ENCODE measurements around the gene JARID2. TPM values are rescaled to one million over a fixed set of nuclear protein-coding genes. Genes with fewer than 3 reads are reported as not detected.

The JARID2 gene
- polyA plus RNA-seq, 1 experiment: 9.7 TPM

GRCh38 chr6:15460110-15460727, 214.3 kb downstream of the JARID2 start:
- ChIA-PET CTCF (no interaction called here), POLR2A (no interaction called here)
- no peak overlapping the region for H3K27ac ChIP-seq (ENCODE audit: low read depth, low read length)
- TF ChIP-seq CTCF (IDR thresholded peaks at IDR 0.05; ENCODE audit: low read depth, low read length): no peak
- DNase-seq (ENCODE audit: low read depth, low spot score): no peak
- H3K27me3 ChIP-seq (ENCODE audit: control insufficient read depth, insufficient read depth, low read length): no peaks in the 10 kb centered on the region
- H3K9me3 ChIP-seq (ENCODE audit: control insufficient read depth, insufficient read depth, low read length): no peaks in the 10 kb centered on the region
- H3K4me3 ChIP-seq (ENCODE audit: low read depth, low read length): no peak overlapping the region

GRCh38 chr6:15461127-15461944, 215.5 kb downstream of the JARID2 start:
- POLR2A ChIA-PET: no interaction called here
- Histone ChIP-seq H3K4me3 (ENCODE audit: low read depth, low read length) (no peak overlapping the region), H3K27me3 (ENCODE audit: control insufficient read depth, insufficient read depth, low read length) (no peaks in the 10 kb centered on the region), H3K27ac (ENCODE audit: low read depth, low read length) (no peak overlapping the region), H3K9me3 (ENCODE audit: control insufficient read depth, insufficient read depth, low read length) (no peaks in the 10 kb centered on the region)
- no peak for TF ChIP-seq CTCF (IDR thresholded peaks at IDR 0.05; ENCODE audit: low read depth, low read length)
- CTCF ChIA-PET: interaction anchor here (2.8 kb wide), 1 partner anchor 161 kb away, joined by 10 read pairs; no protein-coding TSS in a partner anchor
- no peak for DNase-seq (ENCODE audit: low read depth, low spot score)

- Histone ChIP-seq H3K27me3 (ENCODE audit: control insufficient read depth, insufficient read depth, low read length) (no peaks in the 10 kb centered on the region), H3K9me3 (ENCODE audit: control insufficient read depth, insufficient read depth, low read length) (no peaks in the 10 kb centered on the region), H3K27ac (ENCODE audit: low read depth, low read length) (no peak overlapping the region), H3K4me3 (ENCODE audit: low read depth, low read length) (no peak overlapping the region)
- no peak for TF ChIP-seq CTCF (IDR thresholded peaks at IDR 0.05; ENCODE audit: low read depth, low read length)
- ChIA-PET POLR2A (interaction anchor here (1.3 kb wide), 1 partner anchor 19 kb away, joined by 4 read pairs; no protein-coding TSS in a partner anchor), CTCF (interaction anchor here (2.8 kb wide), 1 partner anchor 160 kb away, joined by 10 read pairs; no protein-coding TSS in a partner anchor)
- no peak for DNase-seq (ENCODE audit: low read depth, low spot score)
These were observed 216.4 kb downstream of the JARID2 start for GRCh38 chr6:15462256-15462655.

- POLR2A ChIA-PET: interaction anchor here (0.6 to 1.3 kb wide), 3 partner anchors 20 to 1192 kb away, joined by 3 to 6 read pairs (median 4); no protein-coding TSS in a partner anchor
These were observed 217.1 kb downstream of the JARID2 start for GRCh38 chr6:15462717-15463525.

More at GRCh38 chr6:15462717-15463525, 217.1 kb downstream of the JARID2 start:
- H3K27ac ChIP-seq (ENCODE audit: low read depth, low read length): no peak overlapping the region
- H3K9me3 ChIP-seq (ENCODE audit: control insufficient read depth, insufficient read depth, low read length): no peaks in the 10 kb centered on the region
- CTCF ChIA-PET: interaction anchor here (0.7 to 2.8 kb wide), 4 partner anchors 11 to 212 kb away, joined by 3 to 10 read pairs (median 8); no protein-coding TSS in a partner anchor
- TF ChIP-seq CTCF (IDR thresholded peaks at IDR 0.05; ENCODE audit: low read depth, low read length): no peak
- DNase-seq (ENCODE audit: low read depth, low spot score): no peak
- no peaks in the 10 kb centered on the region for H3K27me3 ChIP-seq (ENCODE audit: control insufficient read depth, insufficient read depth, low read length)
- H3K4me3 ChIP-seq (ENCODE audit: low read depth, low read length): no peak overlapping the region
